ENCODE measurements around the gene FOXI1. TPM values are rescaled to one million over a fixed set of nuclear protein-coding genes. Genes with fewer than 3 reads are reported as not detected.
"Not testable (repeated sequence)": the region's sequence is repeated elsewhere in the genome, so short reads cannot be mapped to it uniquely, and the experiment has no call there.

FOXI1 gene
- total RNA-seq, 4 donors from 2014 or later, result 2.4 to 4.9 (median 3.9) TPM

DNA sequence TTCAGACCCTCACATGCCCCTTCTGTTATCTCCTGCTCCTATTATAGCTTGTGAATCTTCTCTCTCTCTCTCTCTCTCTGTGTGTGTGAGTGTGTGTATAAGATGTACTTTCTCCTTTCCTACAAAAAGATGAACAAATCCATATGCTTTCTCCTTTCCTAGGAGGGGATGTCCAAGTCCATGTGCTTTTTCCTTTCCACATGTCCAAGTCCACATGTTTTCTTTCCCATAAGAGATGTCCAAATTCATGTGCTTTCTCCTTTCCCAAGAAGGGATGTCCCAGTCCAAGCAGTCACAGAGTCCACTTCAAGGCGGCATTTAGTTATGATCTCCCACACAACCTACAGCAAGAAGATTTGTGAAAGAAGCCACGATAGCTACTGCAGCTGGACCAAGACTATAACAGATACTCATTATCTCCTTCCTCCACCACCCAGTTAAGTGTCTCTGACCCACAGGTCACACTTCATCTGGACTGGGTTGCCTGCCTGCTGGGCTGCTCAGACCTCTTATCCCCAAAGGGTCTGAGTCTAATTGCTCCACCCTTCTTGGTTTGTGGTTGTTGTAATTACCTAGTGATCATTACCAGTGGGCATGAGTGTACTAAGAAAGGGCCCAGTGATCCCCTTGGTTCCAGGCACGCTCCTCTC lies 18.4 kb upstream of the FOXI1 start:
- TF ChIP-seq, protein P1, sequence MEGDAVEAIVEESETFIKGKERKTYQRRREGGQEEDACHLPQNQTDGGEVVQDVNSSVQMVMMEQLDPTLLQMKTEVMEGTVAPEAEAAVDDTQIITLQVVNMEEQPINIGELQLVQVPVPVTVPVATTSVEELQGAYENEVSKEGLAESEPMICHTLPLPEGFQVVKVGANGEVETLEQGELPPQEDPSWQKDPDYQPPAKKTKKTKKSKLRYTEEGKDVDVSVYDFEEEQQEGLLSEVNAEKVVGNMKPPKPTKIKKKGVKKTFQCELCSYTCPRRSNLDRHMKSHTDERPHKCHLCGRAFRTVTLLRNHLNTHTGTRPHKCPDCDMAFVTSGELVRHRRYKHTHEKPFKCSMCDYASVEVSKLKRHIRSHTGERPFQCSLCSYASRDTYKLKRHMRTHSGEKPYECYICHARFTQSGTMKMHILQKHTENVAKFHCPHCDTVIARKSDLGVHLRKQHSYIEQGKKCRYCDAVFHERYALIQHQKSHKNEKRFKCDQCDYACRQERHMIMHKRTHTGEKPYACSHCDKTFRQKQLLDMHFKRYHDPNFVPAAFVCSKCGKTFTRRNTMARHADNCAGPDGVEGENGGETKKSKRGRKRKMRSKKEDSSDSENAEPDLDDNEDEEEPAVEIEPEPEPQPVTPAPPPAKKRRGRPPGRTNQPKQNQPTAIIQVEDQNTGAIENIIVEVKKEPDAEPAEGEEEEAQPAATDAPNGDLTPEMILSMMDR (IDR thresholded peaks at IDR 0.05), result no peak
- no peak for TF ChIP-seq POLR2A (IDR thresholded peaks at IDR 0.05)
- TF ChIP-seq EP300 (IDR thresholded peaks at IDR 0.05), result no peak
- TF ChIP-seq POLR2AphosphoS5 (IDR thresholded peaks at IDR 0.05), result no peak
- WGBS, result 94% methylated on average over 3 of the region's 3 CpGs
- peak in 1 of 2 donors; percentile 43 for DNase-seq (ENCODE audit: low spot score in 2 of 2)

DNA sequence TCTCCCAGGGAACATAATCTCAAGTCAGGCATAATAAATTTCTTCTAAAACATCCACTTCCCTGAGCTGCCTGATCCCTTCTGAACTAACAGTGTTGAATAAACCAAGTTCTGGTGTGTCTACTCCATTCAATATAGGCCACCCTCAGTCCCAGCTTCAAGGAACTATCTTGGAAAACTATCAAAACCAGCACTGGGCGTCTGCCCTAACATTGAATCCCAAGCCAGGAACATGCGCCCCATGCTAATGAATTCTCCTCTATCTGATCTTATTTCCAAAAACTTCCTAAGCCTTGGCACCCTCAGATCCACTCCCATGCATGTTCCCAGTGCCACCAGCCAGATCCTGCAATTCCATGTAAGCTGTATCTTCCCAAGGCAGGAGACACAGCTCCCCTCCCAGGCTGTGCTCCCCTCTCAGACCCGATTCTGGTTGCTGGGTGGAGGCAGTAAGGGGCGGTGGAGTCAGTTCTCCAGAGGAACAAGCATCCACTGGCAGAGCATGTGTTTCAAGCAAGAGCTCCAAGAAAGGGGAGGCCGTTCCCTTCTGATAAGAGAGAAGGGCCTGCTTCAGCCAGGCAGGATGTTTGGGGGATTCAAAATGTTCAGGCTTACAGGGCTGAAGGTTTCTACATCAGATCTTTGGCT lies 13.1 kb upstream of the FOXI1 start:
- no peak overlapping the region for H3K27ac ChIP-seq
- H3K4me3 ChIP-seq, result no peak overlapping the region
- no peaks in the 10 kb centered on the region for H3K36me3 ChIP-seq
- no peaks in the 10 kb centered on the region for H3K9me3 ChIP-seq
- no peaks in the 10 kb centered on the region for H3K4me1 ChIP-seq
- WGBS, result 37% methylated on average over 5 of the region's 5 CpGs
- no peak for DNase-seq (ENCODE audit: low spot score in 2 of 2)
- H3K27me3 ChIP-seq, result no peaks in the 10 kb centered on the region
- no peak for TF ChIP-seq POLR2A (IDR thresholded peaks at IDR 0.05)
- no peak for TF ChIP-seq EP300 (IDR thresholded peaks at IDR 0.05)
- no peak for TF ChIP-seq POLR2AphosphoS5 (IDR thresholded peaks at IDR 0.05)
- TF ChIP-seq, protein P1 (IDR thresholded peaks at IDR 0.05), result no peak

More for the DNA sequence above, 18.4 kb upstream of the FOXI1 start:
- Histone ChIP-seq H3K4me3 (no peak overlapping the region), H3K27me3 (no peaks in the 10 kb centered on the region), H3K4me1 (no peaks in the 10 kb centered on the region), H3K36me3 (no peaks in the 10 kb centered on the region), H3K27ac (no peak overlapping the region), H3K9me3 (no peaks in the 10 kb centered on the region)

DNA sequence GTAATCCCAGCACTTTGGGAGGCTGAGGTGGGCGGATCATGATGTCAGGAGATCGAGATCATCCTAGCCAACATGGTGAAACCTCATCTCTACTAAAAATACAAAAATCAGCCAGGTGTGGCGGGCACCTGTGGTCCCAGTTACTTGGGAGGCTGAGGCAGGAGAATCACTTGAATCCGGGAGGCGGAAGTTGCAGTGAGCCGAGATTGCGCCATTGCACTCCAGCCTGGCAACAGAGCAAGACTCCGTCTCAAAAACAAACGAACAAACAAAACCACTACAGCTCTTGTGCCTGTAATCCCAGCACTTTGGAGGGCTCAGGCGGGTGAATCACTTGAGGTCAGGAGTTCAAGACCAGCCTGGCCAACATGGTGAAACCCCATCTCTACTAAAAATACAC lies 11.4 kb upstream of the FOXI1 start:
- not testable (repeated sequence) for H3K4me1 ChIP-seq, H3K9me3 ChIP-seq, H3K4me3 ChIP-seq, H3K27ac ChIP-seq, H3K36me3 ChIP-seq, H3K27me3 ChIP-seq
- peak in 1 of 2 donors; percentile 11 for DNase-seq (ENCODE audit: low spot score in 2 of 2)
- WGBS, result 96% methylated on average over 10 of the region's 10 CpGs

DNA sequence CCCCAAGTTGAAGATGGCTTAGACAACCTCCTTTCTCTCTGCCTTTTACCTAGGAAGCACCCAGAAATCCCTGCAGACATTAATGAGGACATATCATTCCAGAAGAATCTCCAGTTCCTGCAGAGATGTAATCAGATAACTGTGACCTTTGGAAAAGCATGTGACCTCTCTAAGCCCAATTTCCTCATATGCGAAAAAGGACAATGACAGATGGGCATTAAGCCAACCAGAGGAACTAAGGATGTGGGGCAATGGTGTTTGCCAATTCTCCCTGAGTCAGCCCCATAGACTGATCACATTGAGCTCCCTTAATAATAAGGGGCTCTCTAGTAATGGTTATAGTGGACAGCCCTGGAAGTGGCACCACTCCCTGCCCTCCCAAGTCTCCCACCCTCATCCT lies 10.1 kb upstream of the FOXI1 start:
- DNase-seq (ENCODE audit: low spot score in 2 of 2), result no peak
- 33% methylated on average over 1 of the region's 1 CpG for WGBS
- no peaks in the 10 kb centered on the region for H3K9me3 ChIP-seq
- no peak overlapping the region for H3K27ac ChIP-seq
- no peak for TF ChIP-seq EP300 (IDR thresholded peaks at IDR 0.05)
- TF ChIP-seq, protein P1 (IDR thresholded peaks at IDR 0.05), result no peak
- no peak overlapping the region for H3K4me3 ChIP-seq
- no peaks in the 10 kb centered on the region for H3K36me3 ChIP-seq
- H3K27me3 ChIP-seq, result no peaks in the 10 kb centered on the region
- no peaks in the 10 kb centered on the region for H3K4me1 ChIP-seq

DNA sequence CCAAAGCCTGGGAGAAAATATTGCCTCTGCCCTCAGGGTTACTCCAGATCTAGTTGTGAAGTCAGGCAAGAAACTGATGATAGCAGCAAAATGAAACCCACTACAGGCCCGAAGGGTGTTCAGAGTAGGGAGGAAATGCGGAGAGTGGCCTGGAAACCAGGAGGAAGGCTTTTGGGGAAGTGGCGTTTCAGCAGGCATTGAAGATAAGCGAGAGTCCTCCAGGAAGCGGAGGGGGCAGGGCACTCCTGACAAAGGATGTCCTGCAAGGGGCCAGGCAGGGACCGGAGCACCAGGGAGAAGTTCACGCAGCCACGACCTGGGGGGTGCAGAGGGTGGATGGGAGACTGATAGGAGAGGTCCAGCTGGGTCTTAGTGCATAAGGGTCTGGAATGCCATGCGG lies 7.8 kb upstream of the FOXI1 start:
- 62% methylated on average over 8 of the region's 9 CpGs for WGBS
- H3K4me3 ChIP-seq, result no peak overlapping the region
- H3K27ac ChIP-seq, result no peak overlapping the region
- H3K9me3 ChIP-seq, result no peaks in the 10 kb centered on the region
- TF ChIP-seq, protein P1 (IDR thresholded peaks at IDR 0.05), result no peak
- TF ChIP-seq POLR2A (IDR thresholded peaks at IDR 0.05) (no peak), POLR2AphosphoS5 (IDR thresholded peaks at IDR 0.05) (no peak), EP300 (IDR thresholded peaks at IDR 0.05) (no peak)
- no peaks in the 10 kb centered on the region for H3K27me3 ChIP-seq
- DNase-seq (ENCODE audit: low spot score in 2 of 2), result no peak
- H3K36me3 ChIP-seq, result no peaks in the 10 kb centered on the region
- H3K4me1 ChIP-seq, result no peaks in the 10 kb centered on the region

All from suprapubic skin (tissue), 4 donors.